T-helper 22 cell (primary cell): ENCODE measurements around the gene ARSK.

Experiments
- DNase-seq: peaks from one replicate; pipeline ENCODE4 v3.0.0-alpha.2; 2020; ENCODE audit warnings: low read depth

The ARSK gene

GRCh38 chr5:95564450-95564849 is 9.5 kb downstream of the ARSK start:
- no peak for DNase-seq

- no peak for DNase-seq
These were observed 10.5 kb downstream of the ARSK start for GRCh38 chr5:95565280-95565920.

GRCh38 chr5:95572016-95572415 is 17.1 kb downstream of the ARSK start:
- DNase-seq: no peak

- no peak for DNase-seq
These were observed 26.7 kb downstream of the ARSK start for GRCh38 chr5:95581576-95581975.

- no peak for DNase-seq
These were observed 29.1 kb downstream of the ARSK start for GRCh38 chr5:95583992-95584391.

- DNase-seq: no peak
These were observed 36.0 kb downstream of the ARSK start for GRCh38 chr5:95590880-95591279.

GRCh38 chr5:95591490-95591901 is 36.6 kb downstream of the ARSK start:
- DNase-seq: no peak

- DNase-seq: no peak
These were observed 40.5 kb downstream of the ARSK start for GRCh38 chr5:95595289-95595931.

- DNase-seq: no peak
These were observed 44.4 kb downstream of the ARSK start for GRCh38 chr5:95599252-95599651.

- DNase-seq: no peak
These were observed 45.7 kb downstream of the ARSK start for GRCh38 chr5:95600557-95600956.

GRCh38 chr5:95605786-95606185 is 50.9 kb downstream of the ARSK start:
- no peak for DNase-seq

- no peak for DNase-seq
These were observed 51.5 kb downstream of the ARSK start for GRCh38 chr5:95606419-95606818.

- DNase-seq: no peak
These were observed 54.8 kb downstream of the ARSK start for GRCh38 chr5:95609711-95610110.

- DNase-seq: no peak
These were observed 55.6 kb downstream of the ARSK start for GRCh38 chr5:95610546-95610945.

GRCh38 chr5:95611396-95611795 is 56.5 kb downstream of the ARSK start:
- no peak for DNase-seq

- DNase-seq: no peak
These were observed 58.6 kb downstream of the ARSK start for GRCh38 chr5:95613514-95613913.

GRCh38 chr5:95615164-95615467 is 60.2 kb downstream of the ARSK start:
- DNase-seq: no peak

- no peak for DNase-seq
These were observed 62.2 kb downstream of the ARSK start for GRCh38 chr5:95617057-95617456.

GRCh38 chr5:95619096-95619495 is 64.2 kb downstream of the ARSK start:
- no peak for DNase-seq

- DNase-seq: no peak
These were observed 64.7 kb downstream of the ARSK start for GRCh38 chr5:95619514-95620029.

- peak; percentile 46 for DNase-seq
These were observed 65.3 kb downstream of the ARSK start, which contains the start of gene GPR150 for GRCh38 chr5:95620030-95620869. TSS of gene GPR150 (plus strand) at chr5:95620087. CDS start at chr5:95620276, 189 bp downstream.

- peak; percentile 13 for DNase-seq
These were observed 66.3 kb downstream of the ARSK start for GRCh38 chr5:95620870-95621838.
